Stimulated activated CD4-positive, alpha-beta T cell treated with anti-CD3 and anti-CD28 coated beads, TNF-alpha, amount 100 ng/mL, for 24 hours (primary cell): Measurements from ENCODE around the gene GABBR1.
A peak's percentile ranks its signal among the peaks of the same experiment; 100 is the strongest.

ENCODE experiments used
- DNase-seq, 3 experiments: peaks; one replicate each; pipeline ENCODE4 v3.0.0-alpha.2; 2020; ENCODE audit warnings: low read depth in 3 of 3

Gene GABBR1

DNA sequence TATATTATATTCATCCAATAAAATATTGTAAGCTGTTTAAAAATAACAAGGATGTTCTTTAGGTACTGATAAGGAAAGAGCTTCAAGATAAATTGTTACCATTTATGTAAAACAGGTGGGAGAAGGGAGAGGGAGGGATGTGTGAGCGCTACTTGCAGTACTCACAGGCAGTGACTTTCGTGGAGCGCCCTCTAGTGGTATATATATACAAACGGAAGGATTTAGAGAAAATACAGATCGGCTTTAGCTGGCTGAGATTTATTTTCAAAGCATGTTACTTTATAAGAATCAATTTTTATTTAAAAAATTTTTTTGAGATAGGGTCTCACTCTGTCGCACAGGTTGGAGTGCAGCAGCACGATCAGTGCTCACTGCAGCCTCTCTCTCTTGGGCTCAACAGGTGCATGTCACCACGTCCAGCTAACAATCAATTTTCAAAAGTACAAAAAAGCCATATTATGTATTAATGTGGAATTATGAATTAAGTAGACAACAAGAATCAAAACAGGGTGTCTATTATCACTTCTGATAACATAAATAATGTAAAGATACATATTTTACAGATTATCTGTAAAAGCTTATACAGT lies 20.6 kb upstream of the GABBR1 start:
- DNase-seq: peak in 1 of 3 experiments; percentile 19

- DNase-seq: no peak
Observed at GRCh38 chr6:29652198-29652584, 19.2 kb upstream of the GABBR1 start.

GRCh38 chr6:29651413-29652197 lies 18.6 kb upstream of the GABBR1 start:
- DNase-seq: no peak

GRCh38 chr6:29649701-29650673 lies 17.0 kb upstream of the GABBR1 start:
- peak; percentile 94 to 99 (median 98) for DNase-seq

DNA sequence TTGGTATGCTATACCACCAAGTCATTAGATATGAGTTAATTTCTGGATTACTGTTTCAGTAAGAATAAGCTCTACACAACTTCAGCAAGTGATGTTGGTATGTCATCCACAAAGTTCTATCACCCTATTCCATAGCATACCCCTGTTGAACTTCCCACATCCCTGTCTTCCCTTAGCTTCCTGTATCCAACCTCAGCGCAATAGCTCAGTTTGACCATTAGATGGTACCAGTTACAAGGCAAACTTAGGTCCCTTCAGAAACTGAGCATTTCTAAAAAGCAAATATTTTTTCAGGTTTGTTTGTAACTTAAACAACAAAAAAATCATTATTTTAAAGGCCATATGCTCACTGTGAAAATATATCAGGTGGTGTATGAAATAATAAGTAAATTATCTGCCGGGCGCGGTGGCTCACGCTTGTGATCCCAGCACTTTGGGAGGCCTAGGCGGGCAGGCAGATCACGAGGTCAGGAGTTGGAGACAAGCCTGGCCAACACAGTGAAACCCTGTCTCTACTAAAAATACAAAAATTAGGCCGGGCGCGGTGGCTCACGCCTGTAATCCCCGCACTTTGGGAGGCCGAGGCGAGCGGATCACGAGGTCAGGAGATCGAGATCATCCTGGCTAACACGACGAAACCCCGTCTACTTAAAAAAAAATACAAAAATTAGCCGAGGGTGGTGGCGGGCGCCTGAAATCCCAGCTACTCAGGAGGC lies 15.1 kb upstream of the GABBR1 start:
- no peak for DNase-seq

DNA sequence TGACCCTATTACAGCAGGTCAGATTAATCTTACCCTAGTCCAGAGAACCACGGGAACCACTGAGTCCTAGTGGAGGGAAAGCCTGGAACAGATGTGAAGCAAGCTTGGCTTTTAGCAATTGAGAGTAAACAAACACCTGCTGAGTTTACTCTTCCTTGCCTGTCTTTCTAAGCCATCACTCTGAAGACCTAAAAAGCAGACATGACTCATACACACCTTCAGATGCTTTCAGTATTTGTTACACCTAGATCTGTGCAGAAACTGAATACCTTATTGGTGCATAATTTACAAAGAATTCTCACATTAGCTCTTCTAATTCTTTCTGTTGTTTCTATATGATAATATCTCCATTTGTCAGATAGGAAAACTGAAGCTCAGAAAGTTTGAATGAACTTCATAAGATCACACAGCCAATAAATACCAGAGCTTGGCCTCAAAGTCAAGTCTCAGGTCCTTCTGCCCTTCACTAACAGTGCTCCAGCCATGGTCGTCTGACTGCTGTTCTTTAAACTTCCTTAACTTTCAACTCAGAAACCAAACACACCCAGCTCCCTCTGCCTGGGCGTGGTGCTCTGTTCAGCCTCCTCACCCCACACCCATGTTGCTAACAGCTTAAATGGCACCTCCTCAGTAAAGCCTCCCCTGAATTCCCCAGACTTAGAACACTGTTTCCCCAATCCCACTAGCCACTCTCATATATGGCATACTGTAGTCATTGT lies 8.6 kb upstream of the GABBR1 start:
- DNase-seq: no peak

DNA sequence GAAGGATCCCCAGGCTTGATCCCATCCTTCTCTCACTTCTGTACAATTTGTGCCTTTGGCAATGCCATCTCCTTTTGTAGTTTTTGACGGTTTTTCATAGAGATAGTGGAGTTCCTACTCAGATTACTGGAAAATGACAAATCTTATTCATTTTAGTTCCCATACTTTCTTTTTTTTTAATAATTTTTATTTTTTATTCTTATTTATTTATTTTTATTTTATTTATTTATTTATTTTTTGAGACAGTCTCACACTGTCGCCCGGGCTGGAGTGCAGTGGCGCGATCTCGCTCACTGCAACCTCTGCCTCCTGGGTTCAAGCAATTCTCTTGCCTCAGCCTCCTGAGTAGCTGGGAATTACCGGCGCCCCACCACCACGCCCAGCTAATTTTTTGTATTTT lies 4.3 kb upstream of the GABBR1 start:
- DNase-seq: no peak

DNA sequence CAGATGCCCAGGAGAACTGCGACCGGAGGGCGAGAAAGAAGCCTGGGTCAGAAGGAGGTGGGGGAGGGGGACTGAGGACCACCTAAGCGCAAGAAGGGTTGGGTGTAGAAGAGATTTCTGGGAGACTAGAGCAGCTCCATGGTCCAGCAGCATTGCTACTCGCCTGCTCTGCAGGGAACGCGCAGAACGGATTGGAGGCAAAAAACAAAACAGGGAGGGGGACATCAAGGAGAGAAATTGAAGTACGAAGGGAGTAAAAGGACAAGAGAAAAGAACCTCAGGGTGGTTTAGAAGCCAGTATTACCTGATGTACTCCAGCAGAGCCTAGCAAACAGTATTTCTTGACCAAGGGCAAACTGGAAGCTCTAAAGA lies 537 bp upstream of the GABBR1 start:
- DNase-seq: no peak

GRCh38 chr6:29631860-29632731 lies 887 bp downstream of the GABBR1 start:
- DNase-seq: peak; percentile 12 to 53 (median 23)

GRCh38 chr6:29631209-29631810 lies 1.7 kb downstream of the GABBR1 start:
- no peak for DNase-seq

DNA sequence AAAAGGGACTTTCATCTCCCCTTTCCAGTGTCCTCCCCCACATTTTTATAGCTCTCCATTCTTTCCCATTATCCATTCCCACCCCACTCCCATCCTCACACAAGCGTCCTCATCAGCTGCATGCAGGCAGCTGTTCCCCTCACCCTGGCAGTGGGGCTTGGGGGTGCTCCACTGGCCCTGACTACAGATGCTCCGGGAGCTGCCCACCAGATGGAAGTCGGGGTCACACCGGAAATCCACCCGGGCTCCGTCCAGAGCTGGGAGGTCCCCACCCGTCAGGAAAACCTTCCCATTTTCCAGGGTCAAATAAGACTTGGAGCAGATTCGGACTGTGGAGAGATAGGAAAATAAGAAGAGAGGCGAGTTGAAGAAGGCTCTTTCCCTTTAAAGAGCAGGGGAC lies 2.7 kb downstream of the GABBR1 start:
- no peak for DNase-seq

GRCh38 chr6:29629571-29629970 lies 3.4 kb downstream of the GABBR1 start:
- no peak for DNase-seq

- peak; percentile 28 to 62 (median 45) for DNase-seq
Observed at GRCh38 chr6:29628419-29629281, 4.3 kb downstream of the GABBR1 start.

GRCh38 chr6:29627755-29628418 lies 5.1 kb downstream of the GABBR1 start:
- peak in 2 of 3 experiments; percentile 29 to 58 for DNase-seq

GRCh38 chr6:29626948-29627754 lies 5.8 kb downstream of the GABBR1 start:
- no peak for DNase-seq

DNA sequence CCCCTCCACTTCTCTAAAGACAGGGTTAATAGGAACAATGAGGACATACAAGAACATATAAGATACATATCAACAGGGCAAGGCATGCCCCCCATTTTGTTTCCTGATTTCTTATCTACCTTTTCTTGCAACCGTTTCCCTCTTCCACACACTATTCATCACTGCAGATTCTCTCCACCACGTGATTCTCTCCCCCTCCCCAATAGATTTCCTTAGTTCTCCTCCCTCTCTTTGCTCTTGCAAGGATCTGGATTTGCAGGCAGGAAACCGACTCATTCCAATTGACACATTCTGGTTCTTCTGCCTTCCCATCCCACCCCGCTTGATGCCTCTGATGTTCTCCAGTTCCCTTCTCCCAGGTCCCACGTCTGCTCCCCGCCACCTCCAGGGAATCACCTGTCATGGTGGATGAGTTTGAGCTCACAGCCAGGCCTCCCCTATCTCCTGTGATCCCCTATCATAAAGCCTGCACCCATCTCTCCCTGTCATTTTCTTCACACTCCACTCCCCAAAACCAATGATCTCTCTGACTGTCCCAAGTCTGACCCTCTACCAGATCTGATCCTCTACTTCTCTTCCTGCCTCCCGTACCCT lies 7.5 kb downstream of the GABBR1 start:
- no peak for DNase-seq

DNA sequence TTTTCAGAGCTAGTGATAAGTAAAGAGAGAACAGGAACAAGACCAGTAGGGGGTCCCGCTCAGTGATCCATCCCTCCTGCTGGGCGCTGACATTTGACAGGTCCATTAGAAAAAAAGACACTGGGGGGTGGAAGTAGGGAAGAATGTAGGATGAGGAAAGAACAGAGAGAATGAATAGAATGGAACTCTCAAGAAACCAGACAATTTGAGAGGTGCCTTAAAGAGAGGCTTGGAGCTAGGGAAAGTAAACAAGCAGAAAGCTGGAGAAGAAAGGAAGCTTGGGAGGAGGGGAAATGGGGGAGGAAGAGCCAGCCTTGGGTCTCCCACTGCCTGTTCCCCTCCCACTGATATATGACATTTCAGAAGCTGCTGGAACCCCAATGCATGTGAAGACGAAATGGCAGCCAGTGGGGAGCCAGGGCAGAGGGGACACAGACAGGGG lies 8.4 kb downstream of the GABBR1 start:
- no peak for DNase-seq
